GM12878 (cell line): Measurements from ENCODE around the gene DIAPH2. TPM values are rescaled to one million over a fixed set of nuclear protein-coding genes. Genes with fewer than 3 reads are reported as not detected.
A peak's percentile ranks its signal among the peaks of the same experiment; 100 is the strongest.

Experiments
- BCL11A ChIP-seq: IDR thresholded peaks from 2 replicates; pipeline ENCODE4 v1.6.1; 2011; ENCODE audit warnings: low read depth, low read length
- BHLHE40 ChIP-seq, 2 experiments: fragments of 450-650 bp in 1 of 2; IDR thresholded peaks; 2 replicates each; pipeline ENCODE4 v1.6.1; 2011 to 2017; ENCODE audit warnings: low read depth in 2 of 2, borderline replicate concordance in 1 of 2, improper control_type of control experiment in 1 of 2, low read length in 1 of 2, mild to moderate bottlenecking in 1 of 2
- BMI1 ChIP-seq: fragments of 450-650 bp; IDR thresholded peaks from 2 replicates; pipeline ENCODE4 v1.6.1; 2016; ENCODE audit warnings: mild to moderate bottlenecking, moderate library complexity, borderline replicate concordance
- CEBPB ChIP-seq, 2 experiments: fragments of 150-350 bp in 1 of 2; IDR thresholded peaks; 2 replicates each; pipeline ENCODE4 v1.6.1; 2012 to 2014; ENCODE audit warnings: low read depth in 2 of 2, low read length in 2 of 2, borderline replicate concordance in 1 of 2, inconsistent platforms in 1 of 2
- CHD2 ChIP-seq: IDR thresholded peaks from 2 replicates; pipeline ENCODE4 v1.6.1; 2011; ENCODE audit warnings: low read depth, low read length, improper control_type of control experiment, borderline replicate concordance
- E2F4 ChIP-seq: IDR thresholded peaks from 2 replicates; pipeline ENCODE4 v1.6.1; 2012; ENCODE audit warnings: low read depth, low read length, improper control_type of control experiment
- FOS ChIP-seq: IDR thresholded peaks from 3 replicates; pipeline ENCODE4 v1.6.1; 2011; ENCODE audit warnings: borderline replicate concordance; ENCODE audit not compliant: insufficient read length; ENCODE audit errors: extremely low read depth
- GABPA ChIP-seq: IDR thresholded peaks from 2 replicates; pipeline ENCODE4 v1.6.1; 2014; ENCODE audit warnings: antibody characterized with exemption, low read depth, mild to moderate bottlenecking, inconsistent platforms
- MTA2 ChIP-seq: fragments of 450-650 bp; IDR thresholded peaks from 2 replicates; pipeline ENCODE4 v1.6.1; 2016; ENCODE audit warnings: low read depth, mild to moderate bottlenecking, moderate library complexity
- NFXL1 ChIP-seq: fragments of 450-650 bp; IDR thresholded peaks from 2 replicates; pipeline ENCODE4 v1.6.1; 2017; ENCODE audit warnings: antibody characterized with exemption, mild to moderate bottlenecking, borderline replicate concordance
- RUNX3 ChIP-seq: IDR thresholded peaks from 2 replicates; pipeline ENCODE4 v1.6.1; 2012; ENCODE audit warnings: low read length, inconsistent platforms
- SIX5 ChIP-seq: IDR thresholded peaks from 2 replicates; pipeline ENCODE4 v1.6.1; 2011; ENCODE audit warnings: mild to moderate bottlenecking, low read depth, low read length, moderate library complexity; ENCODE audit not compliant: severe bottlenecking
- SP1 ChIP-seq: IDR thresholded peaks from one replicate; pipeline ENCODE4 v1.6.1; 2011; ENCODE audit warnings: low read depth, low read length
- SREBF2 ChIP-seq: IDR thresholded peaks from 2 replicates; pipeline ENCODE4 v1.6.1; 2012; ENCODE audit warnings: mild to moderate bottlenecking, low read length
- SUPT20H ChIP-seq: IDR thresholded peaks from 2 replicates; pipeline ENCODE4 v1.6.1; 2011; ENCODE audit warnings: low read depth, mild to moderate bottlenecking, low read length, moderate library complexity, borderline replicate concordance; ENCODE audit not compliant: control insufficient read depth
- TARDBP ChIP-seq: IDR thresholded peaks from 2 replicates; pipeline ENCODE4 v1.6.1; 2016; ENCODE audit warnings: borderline replicate concordance
- TCF12 ChIP-seq: IDR thresholded peaks from 2 replicates; pipeline ENCODE4 v1.6.1; 2011; ENCODE audit warnings: low read depth, mild to moderate bottlenecking, low read length
- TCF7 ChIP-seq: IDR thresholded peaks from 2 replicates; pipeline ENCODE4 v1.6.1; 2014; ENCODE audit warnings: antibody characterized with exemption, borderline replicate concordance
- YY1 ChIP-seq: IDR thresholded peaks from 2 replicates; pipeline ENCODE4 v1.6.1; 2011; ENCODE audit warnings: low read depth, mild to moderate bottlenecking, low read length
- ZBTB33 ChIP-seq: fragments of 450-650 bp; IDR thresholded peaks from 2 replicates; pipeline ENCODE4 v1.6.1; 2017; ENCODE audit warnings: mild to moderate bottlenecking
- polyA plus RNA-seq, 11 experiments: library from polyadenylated mRNA; depleted of rRNA in 4 of 11; unstranded in 6 of 11; stranded (reverse) in 5 of 11; fragments of >200 nt; fragmentation: Nextera tagmentation in 4 of 11; fragmentation: Illumina TruSeq in 1 of 11; extraction: Ambion mirVana in 4 of 11; extraction: Trizol in 1 of 11; gene quantifications; 1 replicate in 1 of 11; 2 replicates in 10 of 11; pipeline versions ENCODE4 v1.2.1 to v1.2.3, GENCODE V29; 2011 to 2016; ENCODE audit warnings: inconsistent platforms in 2 of 11, missing spikeins in 2 of 11, low read depth in 1 of 11
- total RNA-seq, 4 experiments: library from RNA; depleted of rRNA in 3 of 4; stranded (reverse); fragments of >200 nt in 3 of 4; fragmentation: Illumina TruSeq in 1 of 4; extraction: Trizol in 1 of 4; gene quantifications; 2 replicates each; pipeline versions ENCODE4 v1.2.1 to v1.2.3, GENCODE V29; 2013 to 2021
- TF ChIP-seq, protein P1 (sequence below): fragments of 450-650 bp; IDR thresholded peaks from 2 replicates; pipeline ENCODE4 v1.6.1; 2017; ENCODE audit warnings: mild to moderate bottlenecking, low read depth, inconsistent platforms; ENCODE audit not compliant: poor library complexity, severe bottlenecking

The DIAPH2 gene
- total and polyA plus RNA-seq, 10 of the 15 experiments (the other 5 are each of a cell fraction or from before 2014, with no cell fraction given): 2.2 to 16.6 (median 8.8) TPM

- TF ChIP-seq, protein P1, sequence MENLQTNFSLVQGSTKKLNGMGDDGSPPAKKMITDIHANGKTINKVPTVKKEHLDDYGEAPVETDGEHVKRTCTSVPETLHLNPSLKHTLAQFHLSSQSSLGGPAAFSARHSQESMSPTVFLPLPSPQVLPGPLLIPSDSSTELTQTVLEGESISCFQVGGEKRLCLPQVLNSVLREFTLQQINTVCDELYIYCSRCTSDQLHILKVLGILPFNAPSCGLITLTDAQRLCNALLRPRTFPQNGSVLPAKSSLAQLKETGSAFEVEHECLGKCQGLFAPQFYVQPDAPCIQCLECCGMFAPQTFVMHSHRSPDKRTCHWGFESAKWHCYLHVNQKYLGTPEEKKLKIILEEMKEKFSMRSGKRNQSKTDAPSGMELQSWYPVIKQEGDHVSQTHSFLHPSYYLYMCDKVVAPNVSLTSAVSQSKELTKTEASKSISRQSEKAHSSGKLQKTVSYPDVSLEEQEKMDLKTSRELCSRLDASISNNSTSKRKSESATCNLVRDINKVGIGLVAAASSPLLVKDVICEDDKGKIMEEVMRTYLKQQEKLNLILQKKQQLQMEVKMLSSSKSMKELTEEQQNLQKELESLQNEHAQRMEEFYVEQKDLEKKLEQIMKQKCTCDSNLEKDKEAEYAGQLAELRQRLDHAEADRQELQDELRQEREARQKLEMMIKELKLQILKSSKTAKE: no peak
- TF ChIP-seq TCF7: no peak
- peak; percentile 28; the same call in 1 of the 2 replicates for TF ChIP-seq BCL11A
- TF ChIP-seq GABPA: no peak
- no peak for TF ChIP-seq CHD2
- no peak for TF ChIP-seq E2F4
- no peak for TF ChIP-seq TARDBP
- no peak for TF ChIP-seq BMI1
- no peak for TF ChIP-seq NFXL1
- peak; percentile 29; the same call in 1 of the 2 replicates for TF ChIP-seq RUNX3
- TF ChIP-seq SP1: no peak
- TF ChIP-seq CEBPB (IDR thresholded peaks at IDR 0.05; ENCODE audit: borderline replicate concordance in 1 of 2, low read depth in 2 of 2, low read length in 2 of 2): no peak
- peak; percentile 56; the same call in 1 of the 2 replicates for TF ChIP-seq YY1
- TF ChIP-seq MTA2: peak; percentile 83
- peak in 1 of 2 experiments; percentile 42; a peak in 1 of 4 replicates for TF ChIP-seq BHLHE40 (IDR thresholded peaks at IDR 0.05; ENCODE audit: borderline replicate concordance in 1 of 2, low read depth in 2 of 2, low read length in 1 of 2)
- no peak for TF ChIP-seq ZBTB33
- TF ChIP-seq TCF12: no peak
- no peak for TF ChIP-seq SIX5
- no peak for TF ChIP-seq SUPT20H
- no peak for TF ChIP-seq FOS
- TF ChIP-seq SREBF2: no peak
Observed at GRCh38 chrX:97402903-97403302, 718.3 kb downstream of the DIAPH2 start (continued).
